Type B pancreatic cell (in vitro differentiated cells): ENCODE measurements around the gene GPRIN3. TPM values are rescaled to one million over a fixed set of nuclear protein-coding genes. Genes with fewer than 3 reads are reported as not detected.

Source experiments
- DNase-seq: peaks from one replicate; pipeline ENCODE4 v3.0.0; 2021; ENCODE audit warnings: mixed read lengths; ENCODE audit not compliant: unreplicated experiment; ENCODE audit errors: extremely low spot score
- H3K27ac Mint-ChIP-seq: 2 replicates; pipeline ENCODE4 v1.8.0; 2021; ENCODE audit warnings: mild to moderate bottlenecking, mixed read lengths
- H3K27me3 Mint-ChIP-seq: 2 replicates; pipeline ENCODE4 v1.8.0; 2021; ENCODE audit warnings: mixed read lengths
- H3K36me3 Mint-ChIP-seq: 2 replicates; pipeline ENCODE4 v1.8.0; 2021; ENCODE audit warnings: mixed read lengths
- H3K4me1 Mint-ChIP-seq: one replicate; pipeline ENCODE4 v1.8.0; 2021; ENCODE audit warnings: mixed read lengths; ENCODE audit not compliant: unreplicated experiment
- H3K4me3 Mint-ChIP-seq: 2 replicates; pipeline ENCODE4 v1.8.0; 2021; ENCODE audit warnings: mild to moderate bottlenecking, mixed read lengths
- H3K9me3 Mint-ChIP-seq: 2 replicates; pipeline ENCODE4 v1.8.0; 2021; ENCODE audit warnings: mixed read lengths
- total RNA-seq: library from RNA; stranded (reverse); gene quantifications from 2 replicates; pipeline ENCODE4 v1.2.1, GENCODE V29; 2021; ENCODE audit warnings: low replicate concordance
- TF ChIP-seq, protein P1 (sequence below): fragments of 200-600 bp; sonication (generic); conservative IDR thresholded peaks from 2 replicates; pipeline ENCODE4 v1.5.0; 2021; ENCODE audit warnings: antibody characterized with exemption, mild to moderate bottlenecking

Gene GPRIN3
- total RNA-seq, 1 donor from 2014 or later: 4.5 TPM

DNA sequence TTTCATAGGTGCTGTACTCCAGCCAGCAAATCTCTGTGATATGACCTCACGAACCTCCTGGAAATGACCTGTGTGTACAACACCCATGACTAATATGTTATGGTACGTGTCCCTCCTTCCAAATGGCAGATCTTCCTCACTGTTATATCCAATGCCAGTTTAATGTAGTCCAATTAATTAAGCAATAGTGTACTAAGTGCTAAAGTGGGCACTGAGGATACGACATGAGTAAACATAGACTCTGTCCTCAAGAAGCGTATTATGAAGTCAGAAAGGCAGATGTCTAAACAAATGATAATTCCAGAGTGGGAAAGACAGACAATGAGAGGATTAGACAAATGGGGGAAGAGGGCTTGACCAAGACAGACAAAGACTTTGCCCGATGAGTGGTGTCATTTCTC, 33.9 kb downstream of the GPRIN3 start:
- H3K27me3 Mint-ChIP-seq: no peaks in the 10 kb centered on the region
- H3K4me3 Mint-ChIP-seq: no peak overlapping the region
- no peaks in the 10 kb centered on the region for H3K36me3 Mint-ChIP-seq
- no peak for DNase-seq
- TF ChIP-seq, protein P1, sequence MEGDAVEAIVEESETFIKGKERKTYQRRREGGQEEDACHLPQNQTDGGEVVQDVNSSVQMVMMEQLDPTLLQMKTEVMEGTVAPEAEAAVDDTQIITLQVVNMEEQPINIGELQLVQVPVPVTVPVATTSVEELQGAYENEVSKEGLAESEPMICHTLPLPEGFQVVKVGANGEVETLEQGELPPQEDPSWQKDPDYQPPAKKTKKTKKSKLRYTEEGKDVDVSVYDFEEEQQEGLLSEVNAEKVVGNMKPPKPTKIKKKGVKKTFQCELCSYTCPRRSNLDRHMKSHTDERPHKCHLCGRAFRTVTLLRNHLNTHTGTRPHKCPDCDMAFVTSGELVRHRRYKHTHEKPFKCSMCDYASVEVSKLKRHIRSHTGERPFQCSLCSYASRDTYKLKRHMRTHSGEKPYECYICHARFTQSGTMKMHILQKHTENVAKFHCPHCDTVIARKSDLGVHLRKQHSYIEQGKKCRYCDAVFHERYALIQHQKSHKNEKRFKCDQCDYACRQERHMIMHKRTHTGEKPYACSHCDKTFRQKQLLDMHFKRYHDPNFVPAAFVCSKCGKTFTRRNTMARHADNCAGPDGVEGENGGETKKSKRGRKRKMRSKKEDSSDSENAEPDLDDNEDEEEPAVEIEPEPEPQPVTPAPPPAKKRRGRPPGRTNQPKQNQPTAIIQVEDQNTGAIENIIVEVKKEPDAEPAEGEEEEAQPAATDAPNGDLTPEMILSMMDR: no peak
- no peak overlapping the region for H3K27ac Mint-ChIP-seq
- no peaks in the 10 kb centered on the region for H3K9me3 Mint-ChIP-seq
- H3K4me1 Mint-ChIP-seq: no peaks in the 10 kb centered on the region

DNA sequence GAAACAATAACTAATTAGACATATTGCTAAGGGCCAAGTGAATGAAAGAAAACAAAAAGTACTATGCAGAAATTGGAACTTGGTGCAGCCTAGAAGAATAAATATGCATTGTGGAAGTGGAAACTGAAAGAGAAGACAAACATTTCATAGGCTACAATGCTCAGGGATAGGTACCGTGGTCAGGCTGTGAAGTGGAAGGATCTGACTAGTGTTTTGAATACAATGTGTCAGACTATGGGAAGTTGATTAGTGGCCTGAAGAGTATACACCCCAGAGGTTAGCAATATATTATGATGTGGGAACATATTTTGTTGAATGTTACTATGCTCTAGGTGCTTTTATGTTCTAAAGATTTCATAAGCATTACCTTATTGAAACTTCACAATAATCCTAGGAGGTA, 36.8 kb downstream of the GPRIN3 start:
- H3K4me1 Mint-ChIP-seq: no peaks in the 10 kb centered on the region
- no peaks in the 10 kb centered on the region for H3K9me3 Mint-ChIP-seq
- TF ChIP-seq, protein P1: no peak
- H3K27me3 Mint-ChIP-seq: no peaks in the 10 kb centered on the region
- H3K4me3 Mint-ChIP-seq: no peak overlapping the region
- H3K36me3 Mint-ChIP-seq: no peaks in the 10 kb centered on the region
- DNase-seq: no peak
- H3K27ac Mint-ChIP-seq: no peak overlapping the region

DNA sequence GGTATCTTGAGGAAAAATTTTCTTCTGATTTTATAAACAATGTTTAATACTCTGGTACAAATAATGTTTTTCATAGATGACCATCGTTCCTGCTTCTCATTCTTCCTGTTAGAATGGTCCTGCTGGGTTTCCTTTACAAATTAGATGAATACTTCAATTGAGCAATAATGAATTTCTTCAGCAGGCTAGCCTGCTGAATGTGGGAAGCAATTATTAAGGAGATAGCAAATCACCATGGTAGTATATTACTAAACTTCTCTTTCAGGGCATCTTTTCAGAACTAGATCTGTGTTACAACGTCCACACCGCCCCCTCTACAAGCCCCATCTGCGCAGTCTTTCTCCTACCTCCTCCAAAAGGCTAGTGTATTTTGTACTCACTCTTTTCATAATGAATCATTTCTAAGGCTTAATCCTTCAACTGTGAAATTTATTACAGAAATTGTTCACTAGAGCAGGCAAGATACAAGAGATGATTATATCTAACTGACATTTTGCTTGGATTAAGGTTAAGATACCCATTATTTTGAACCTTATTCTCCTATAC, 38.4 kb downstream of the GPRIN3 start:
- H3K4me1 Mint-ChIP-seq: no peaks in the 10 kb centered on the region
- no peak overlapping the region for H3K4me3 Mint-ChIP-seq
- no peaks in the 10 kb centered on the region for H3K27me3 Mint-ChIP-seq
- TF ChIP-seq, protein P1: no peak
- no peak for DNase-seq
- no peaks in the 10 kb centered on the region for H3K36me3 Mint-ChIP-seq
- H3K27ac Mint-ChIP-seq: no peak overlapping the region
- H3K9me3 Mint-ChIP-seq: peaks cover 4% of the 10 kb centered on the region

DNA sequence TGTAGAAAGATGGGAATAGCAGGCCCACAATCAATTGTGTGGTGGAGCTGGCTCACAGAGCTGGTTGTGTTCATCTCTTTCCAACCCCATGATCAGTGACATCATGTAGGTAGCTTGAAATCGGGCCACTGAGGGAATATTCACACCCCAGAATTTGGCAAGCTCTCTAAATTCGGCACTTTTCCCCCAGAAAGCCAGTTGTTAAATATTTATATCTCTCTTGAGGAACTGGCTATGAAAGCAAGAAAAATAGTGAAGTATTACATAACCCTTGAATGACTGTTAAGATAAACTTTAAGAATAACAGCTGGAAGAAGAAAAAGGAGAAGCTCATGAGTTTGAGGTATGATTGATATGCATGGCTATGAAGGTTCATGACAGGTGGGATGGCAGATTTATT, 38.9 kb downstream of the GPRIN3 start:
- H3K4me3 Mint-ChIP-seq: no peak overlapping the region
- H3K4me1 Mint-ChIP-seq: no peaks in the 10 kb centered on the region
- DNase-seq: no peak
- H3K27ac Mint-ChIP-seq: no peak overlapping the region
- H3K36me3 Mint-ChIP-seq: no peaks in the 10 kb centered on the region
- no peaks in the 10 kb centered on the region for H3K27me3 Mint-ChIP-seq
- TF ChIP-seq, protein P1: no peak
- H3K9me3 Mint-ChIP-seq: peaks cover 9% of the 10 kb centered on the region

DNA sequence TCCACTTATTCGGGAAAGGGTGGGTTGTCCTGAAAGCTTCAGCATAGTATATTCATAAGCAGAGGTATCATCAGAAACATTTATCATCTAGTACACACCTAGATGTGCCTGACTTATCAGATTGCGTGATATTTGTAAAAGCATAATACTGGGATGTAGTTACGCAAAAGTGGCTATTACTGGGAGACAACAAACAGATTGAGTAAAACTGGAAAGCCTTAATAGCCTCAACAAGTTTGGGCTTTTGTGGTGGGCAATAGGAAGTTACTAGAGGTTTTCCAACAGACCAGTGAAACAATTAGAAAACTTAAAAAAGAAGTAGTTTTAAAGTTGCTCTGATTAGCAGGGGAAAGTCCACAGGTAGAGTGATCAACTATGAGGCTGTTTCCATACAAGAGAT, 39.8 kb downstream of the GPRIN3 start:
- TF ChIP-seq, protein P1: no peak
- Mint-ChIP-seq H3K27ac (no peak overlapping the region), H3K36me3 (no peaks in the 10 kb centered on the region), H3K4me1 (peaks cover under 1% of the 10 kb centered on the region), H3K27me3 (no peaks in the 10 kb centered on the region), H3K4me3 (no peak overlapping the region), H3K9me3 (peaks cover 9% of the 10 kb centered on the region)
- DNase-seq: no peak

DNA sequence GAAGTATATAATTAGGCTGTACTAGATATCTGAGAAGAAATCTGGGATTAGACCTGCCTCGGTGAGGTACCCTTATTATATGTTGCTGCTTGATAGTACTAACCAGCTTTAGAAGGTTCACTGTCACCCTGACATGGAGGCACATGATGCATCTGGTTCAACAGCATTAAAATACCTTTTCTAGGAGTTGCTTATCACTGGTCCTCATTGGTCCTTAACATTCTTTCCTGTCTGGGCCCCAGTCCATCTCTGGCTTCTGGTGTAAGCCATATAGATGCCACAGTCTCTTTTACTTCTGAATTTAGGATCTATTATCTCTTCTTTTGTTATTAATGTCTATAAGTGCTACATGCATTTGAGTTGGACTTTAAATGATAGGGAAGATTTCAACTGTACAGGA, 40.2 kb downstream of the GPRIN3 start:
- no peak for DNase-seq
- Mint-ChIP-seq H3K36me3 (no peaks in the 10 kb centered on the region), H3K27me3 (no peaks in the 10 kb centered on the region), H3K4me3 (no peak overlapping the region), H3K4me1 (peaks cover 5% of the 10 kb centered on the region), H3K27ac (no peak overlapping the region), H3K9me3 (peaks cover 9% of the 10 kb centered on the region)
- TF ChIP-seq, protein P1: no peak
